Measurements from ENCODE around the gene EIF3D.

The EIF3D gene

GRCh38 chr22:36563444-36563843, 34.5 kb upstream of the EIF3D start:
- H3K9ac ChIP-seq (ENCODE audit: low read length), result no peak overlapping the region
- H3K27ac ChIP-seq (ENCODE audit: low read length), result no peak overlapping the region
- H3K27me3 ChIP-seq (replicated peaks; ENCODE audit: insufficient read depth, low read length), result peaks cover 93% of the 10 kb centered on the region

GRCh38 chr22:36563001-36563400, 34.0 kb upstream of the EIF3D start:
- Histone ChIP-seq H2AFZ (ENCODE audit: low read length) (no peak overlapping the region), H3F3A (ENCODE audit: insufficient read depth, low read length) (no peaks in the 10 kb centered on the region), H3K4me3 (ENCODE audit: low read length) (no peak overlapping the region), H3K27me3 (replicated peaks; ENCODE audit: insufficient read depth, low read length) (peaks cover 96% of the 10 kb centered on the region), H3K9me2 (replicated peaks; ENCODE audit: insufficient read depth, low read length) (no peaks in the 10 kb centered on the region), H3K36me3 (replicated peaks; ENCODE audit: insufficient read depth, low read length) (no peaks in the 10 kb centered on the region), H3K9me3 (replicated peaks; ENCODE audit: insufficient read depth, low read length) (no peaks in the 10 kb centered on the region), H3K4me2 (ENCODE audit: low read depth, low read length) (no peak overlapping the region), H3K27ac (ENCODE audit: low read length) (no peak overlapping the region), H3K79me2 (ENCODE audit: low read length) (no peaks in the 10 kb centered on the region), H3K9ac (ENCODE audit: low read length) (no peak overlapping the region), H4K20me1 (ENCODE audit: insufficient read depth, low read length) (no peaks in the 10 kb centered on the region), H3K4me1 (ENCODE audit: low read length) (no peaks in the 10 kb centered on the region)
- no peak for DNase-seq
- TF ChIP-seq EZH2phosphoT487 (IDR thresholded peaks at IDR 0.05; ENCODE audit: low read length) (no peak), EZH2 (optimal IDR thresholded peaks at IDR 0.05; ENCODE audit: low read depth, low read length) (no peak)
- TF ChIP-seq, protein P1, sequence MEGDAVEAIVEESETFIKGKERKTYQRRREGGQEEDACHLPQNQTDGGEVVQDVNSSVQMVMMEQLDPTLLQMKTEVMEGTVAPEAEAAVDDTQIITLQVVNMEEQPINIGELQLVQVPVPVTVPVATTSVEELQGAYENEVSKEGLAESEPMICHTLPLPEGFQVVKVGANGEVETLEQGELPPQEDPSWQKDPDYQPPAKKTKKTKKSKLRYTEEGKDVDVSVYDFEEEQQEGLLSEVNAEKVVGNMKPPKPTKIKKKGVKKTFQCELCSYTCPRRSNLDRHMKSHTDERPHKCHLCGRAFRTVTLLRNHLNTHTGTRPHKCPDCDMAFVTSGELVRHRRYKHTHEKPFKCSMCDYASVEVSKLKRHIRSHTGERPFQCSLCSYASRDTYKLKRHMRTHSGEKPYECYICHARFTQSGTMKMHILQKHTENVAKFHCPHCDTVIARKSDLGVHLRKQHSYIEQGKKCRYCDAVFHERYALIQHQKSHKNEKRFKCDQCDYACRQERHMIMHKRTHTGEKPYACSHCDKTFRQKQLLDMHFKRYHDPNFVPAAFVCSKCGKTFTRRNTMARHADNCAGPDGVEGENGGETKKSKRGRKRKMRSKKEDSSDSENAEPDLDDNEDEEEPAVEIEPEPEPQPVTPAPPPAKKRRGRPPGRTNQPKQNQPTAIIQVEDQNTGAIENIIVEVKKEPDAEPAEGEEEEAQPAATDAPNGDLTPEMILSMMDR (IDR thresholded peaks at IDR 0.05; ENCODE audit: low read length), result no peak

More at GRCh38 chr22:36563444-36563843, 34.5 kb upstream of the EIF3D start:
- H3K9me2 ChIP-seq (replicated peaks; ENCODE audit: insufficient read depth, low read length), result no peaks in the 10 kb centered on the region
- H3K36me3 ChIP-seq (replicated peaks; ENCODE audit: insufficient read depth, low read length), result no peaks in the 10 kb centered on the region
- TF ChIP-seq, protein P1 (IDR thresholded peaks at IDR 0.05; ENCODE audit: low read length), result no peak
- no peak overlapping the region for H3K4me3 ChIP-seq (ENCODE audit: low read length)
- no peak overlapping the region for H2AFZ ChIP-seq (ENCODE audit: low read length)
- H3K4me2 ChIP-seq (ENCODE audit: low read depth, low read length), result no peak overlapping the region
- DNase-seq, result no peak
- no peaks in the 10 kb centered on the region for H3K9me3 ChIP-seq (replicated peaks; ENCODE audit: insufficient read depth, low read length)
- no peaks in the 10 kb centered on the region for H3K79me2 ChIP-seq (ENCODE audit: low read length)
- no peaks in the 10 kb centered on the region for H3K4me1 ChIP-seq (ENCODE audit: low read length)
- no peaks in the 10 kb centered on the region for H3F3A ChIP-seq (ENCODE audit: insufficient read depth, low read length)
- H4K20me1 ChIP-seq (ENCODE audit: insufficient read depth, low read length), result no peaks in the 10 kb centered on the region

DNA sequence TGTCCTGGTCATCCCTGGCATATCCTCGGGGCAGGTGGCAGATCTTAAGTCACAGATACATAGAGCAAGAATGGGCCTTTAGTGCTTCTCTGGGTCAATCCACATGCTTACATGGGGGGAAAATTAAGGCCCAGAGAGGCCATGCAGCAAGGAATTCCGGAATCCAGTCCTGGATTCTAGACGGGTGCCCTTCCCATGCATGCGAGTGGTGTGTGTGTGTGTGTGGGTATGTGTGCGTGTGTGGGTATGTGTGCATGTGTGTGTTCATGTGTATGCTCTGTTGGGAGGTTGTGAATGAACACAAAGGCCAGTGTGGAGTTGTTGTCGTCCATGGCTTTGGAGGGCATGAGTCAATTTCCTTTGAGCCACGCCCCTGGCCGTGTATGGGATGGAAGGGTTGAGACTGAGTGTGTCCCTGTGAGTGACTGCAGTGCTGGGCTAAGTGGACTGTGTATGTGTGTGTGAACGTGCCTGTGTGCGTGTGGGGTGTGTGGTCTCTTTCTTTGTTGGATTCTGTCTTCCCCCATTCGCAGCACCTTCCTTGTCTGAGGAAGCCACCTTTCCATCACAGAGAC, 33.4 kb upstream of the EIF3D start:
- no peak overlapping the region for H3K4me2 ChIP-seq (ENCODE audit: low read depth, low read length)
- TF ChIP-seq, protein P1 (IDR thresholded peaks at IDR 0.05; ENCODE audit: low read length), result no peak
- TF ChIP-seq EZH2phosphoT487 (IDR thresholded peaks at IDR 0.05; ENCODE audit: low read length) (no peak), EZH2 (optimal IDR thresholded peaks at IDR 0.05; ENCODE audit: low read depth, low read length) (no peak)

More for the DNA sequence above, 33.4 kb upstream of the EIF3D start:
- Histone ChIP-seq H2AFZ (ENCODE audit: low read length) (no peak overlapping the region), H3K27ac (ENCODE audit: low read length) (no peak overlapping the region), H3K79me2 (ENCODE audit: low read length) (no peaks in the 10 kb centered on the region), H3K4me1 (ENCODE audit: low read length) (no peaks in the 10 kb centered on the region), H3K9me2 (replicated peaks; ENCODE audit: insufficient read depth, low read length) (no peaks in the 10 kb centered on the region), H3K9ac (ENCODE audit: low read length) (no peak overlapping the region), H3K4me3 (ENCODE audit: low read length) (no peak overlapping the region), H3K36me3 (replicated peaks; ENCODE audit: insufficient read depth, low read length) (no peaks in the 10 kb centered on the region), H3F3A (ENCODE audit: insufficient read depth, low read length) (no peaks in the 10 kb centered on the region), H3K27me3 (replicated peaks; ENCODE audit: insufficient read depth, low read length) (peaks cover 96% of the 10 kb centered on the region), H3K9me3 (replicated peaks; ENCODE audit: insufficient read depth, low read length) (no peaks in the 10 kb centered on the region), H4K20me1 (ENCODE audit: insufficient read depth, low read length) (no peaks in the 10 kb centered on the region)
- no peak for DNase-seq
